Lung (tissue), 12 donors: ENCODE measurements around the gene COL4A2. TPM values are rescaled to one million over a fixed set of nuclear protein-coding genes. Genes with fewer than 3 reads are reported as not detected.

Experiments
- ATAC-seq: fragments of 200-7000 bp; cut with Tn5 transposase; one replicate; pipeline ENCODE4 v1.9.1; 2020; ENCODE audit warnings: moderate number of reproducible peaks; ENCODE audit not compliant: insufficient read depth, low FRiP score
- DNase-seq, 3 donors: peaks; one replicate each; pipeline ENCODE4 v3.0.0-alpha.2; 2013 to 2017
- H3K27ac ChIP-seq, 2 donors: one replicate each; pipeline ENCODE4 v1.5.1; 2013; ENCODE audit warnings: mild to moderate bottlenecking in 2 of 2, moderate library complexity in 2 of 2, control low read depth in 1 of 2, inconsistent platforms in 1 of 2, low read depth in 1 of 2, low read length in 1 of 2
- H3K27me3 ChIP-seq, 3 donors: one replicate each; pipeline ENCODE4 v1.5.1; 2013; ENCODE audit warnings: low read length in 2 of 3; ENCODE audit not compliant: control insufficient read depth in 3 of 3, insufficient read depth in 3 of 3
- H3K36me3 ChIP-seq, 4 donors: one replicate each; pipeline ENCODE4 v1.5.1; 2013; ENCODE audit warnings: low read length in 4 of 4, mild to moderate bottlenecking in 1 of 4, moderate library complexity in 1 of 4; ENCODE audit not compliant: control insufficient read depth in 4 of 4, insufficient read depth in 4 of 4
- H3K4me1 ChIP-seq, 5 donors: one replicate each; pipeline ENCODE4 v1.5.1; 2013; ENCODE audit warnings: low read length in 5 of 5, mild to moderate bottlenecking in 2 of 5, moderate library complexity in 1 of 5; ENCODE audit not compliant: control insufficient read depth in 5 of 5, insufficient read depth in 5 of 5
- H3K4me3 ChIP-seq: one replicate; pipeline ENCODE4 v1.5.1; 2013; ENCODE audit warnings: mild to moderate bottlenecking, control low read depth, moderate library complexity
- H3K9ac ChIP-seq, 2 donors: one replicate each; pipeline ENCODE4 v1.5.1; 2013; ENCODE audit warnings: low read length in 2 of 2, control low read depth in 1 of 2; ENCODE audit not compliant: insufficient read depth in 1 of 2
- H3K9me3 ChIP-seq, 4 donors: one replicate each; pipeline ENCODE4 v1.5.1; 2013; ENCODE audit warnings: low read length in 3 of 4, mild to moderate bottlenecking in 1 of 4, moderate library complexity in 1 of 4; ENCODE audit not compliant: control insufficient read depth in 4 of 4, insufficient read depth in 3 of 4
- WGBS, 2 donors: extraction: QIAGEN DNeasy Blood & Tissue Kit; methylation state at CpG; one replicate each; pipeline ENCODE4 v1.1.7; 2013; 5-methylcytosine and 5-hydroxymethylcytosine counted together
- polyA plus RNA-seq, 2 donors: library from polyadenylated mRNA; stranded (reverse); fragments of 200-250 nt; gene quantifications; one replicate each; pipeline ENCODE4 v1.2.1, GENCODE V29; 2013
- total RNA-seq, 2 donors: library from RNA; depleted of rRNA in 1 of 2; stranded (reverse); fragments of >200 nt in 1 of 2; gene quantifications; one replicate each; pipeline ENCODE4 v1.2.1, GENCODE V29; 2014 to 2021
- TF ChIP-seq, protein P1 (sequence below): IDR thresholded peaks from 2 replicates; pipeline ENCODE4 v1.5.1; 2012; ENCODE audit warnings: mild to moderate bottlenecking; ENCODE audit errors: control extremely low read depth, extremely low read depth
- donor health status: control.
- donor health status: control.
- donor health status: Bipolar disorder and iron deficiency.
- donor health status: healthy.
- donor health status: DM: yes; HTN: yes; CAD: no.

The COL4A2 gene
- total and polyA plus RNA-seq, 4 donors = 169 to 627 (median 339) TPM

DNA sequence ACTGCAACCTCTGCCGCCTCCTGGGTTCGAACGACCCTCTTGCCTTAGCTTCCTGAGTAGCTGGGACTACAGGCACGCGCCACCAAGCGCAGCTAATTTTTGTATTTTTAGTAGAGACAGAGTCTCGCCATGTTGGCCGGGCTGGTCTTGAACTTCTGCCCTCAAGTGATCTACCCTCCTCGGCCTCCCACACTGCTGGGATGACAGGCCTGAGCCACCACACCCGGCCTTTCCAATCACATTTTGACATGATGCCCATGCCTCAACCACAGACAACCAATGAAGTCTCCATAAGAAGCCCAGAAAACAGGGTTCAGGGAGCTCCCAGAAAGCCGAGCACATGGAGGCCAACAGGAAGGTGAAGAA, 242.7 kb downstream of the COL4A2 start:
- ATAC-seq = no peak
- Histone ChIP-seq H3K9ac (no peak overlapping the region), H3K27ac (no peak overlapping the region), H3K4me1 (peaks cover 0 to 18% (median 0%) of the 10 kb centered on the region in 5 donors), H3K27me3 (no peaks in the 10 kb centered on the region), H3K4me3 (no peak overlapping the region), H3K36me3 (peaks cover 0 to 2% (median 0%) of the 10 kb centered on the region in 4 donors), H3K9me3 (no peaks in the 10 kb centered on the region)
- DNase-seq = no peak
- TF ChIP-seq, protein P1, sequence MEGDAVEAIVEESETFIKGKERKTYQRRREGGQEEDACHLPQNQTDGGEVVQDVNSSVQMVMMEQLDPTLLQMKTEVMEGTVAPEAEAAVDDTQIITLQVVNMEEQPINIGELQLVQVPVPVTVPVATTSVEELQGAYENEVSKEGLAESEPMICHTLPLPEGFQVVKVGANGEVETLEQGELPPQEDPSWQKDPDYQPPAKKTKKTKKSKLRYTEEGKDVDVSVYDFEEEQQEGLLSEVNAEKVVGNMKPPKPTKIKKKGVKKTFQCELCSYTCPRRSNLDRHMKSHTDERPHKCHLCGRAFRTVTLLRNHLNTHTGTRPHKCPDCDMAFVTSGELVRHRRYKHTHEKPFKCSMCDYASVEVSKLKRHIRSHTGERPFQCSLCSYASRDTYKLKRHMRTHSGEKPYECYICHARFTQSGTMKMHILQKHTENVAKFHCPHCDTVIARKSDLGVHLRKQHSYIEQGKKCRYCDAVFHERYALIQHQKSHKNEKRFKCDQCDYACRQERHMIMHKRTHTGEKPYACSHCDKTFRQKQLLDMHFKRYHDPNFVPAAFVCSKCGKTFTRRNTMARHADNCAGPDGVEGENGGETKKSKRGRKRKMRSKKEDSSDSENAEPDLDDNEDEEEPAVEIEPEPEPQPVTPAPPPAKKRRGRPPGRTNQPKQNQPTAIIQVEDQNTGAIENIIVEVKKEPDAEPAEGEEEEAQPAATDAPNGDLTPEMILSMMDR = no peak
- WGBS, 2 donors = 95 to 96% methylated on average over 11 of the region's 11 CpGs

DNA sequence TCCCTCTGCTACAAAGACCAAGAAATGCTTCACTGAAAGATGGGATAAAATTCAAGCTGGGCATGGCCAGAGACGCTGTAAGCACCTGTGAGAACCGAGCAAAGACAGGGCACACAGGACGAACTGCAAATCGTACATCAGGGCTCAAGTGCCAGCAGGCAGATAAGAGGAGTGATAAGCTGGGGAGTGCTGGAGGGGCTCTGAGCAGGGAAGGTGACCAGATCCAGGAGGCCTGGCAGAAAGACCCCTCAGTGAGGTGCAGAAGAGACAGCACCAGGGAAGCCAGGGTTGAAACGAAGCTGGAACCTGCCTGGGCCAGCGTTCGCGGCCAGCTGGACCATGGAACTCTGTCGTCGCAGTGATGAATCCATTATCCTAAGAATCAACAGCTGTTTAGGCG, 244.2 kb downstream of the COL4A2 start:
- TF ChIP-seq, protein P1 = no peak
- Histone ChIP-seq H3K27me3 (no peaks in the 10 kb centered on the region), H3K27ac (no peak overlapping the region), H3K9me3 (no peaks in the 10 kb centered on the region), H3K36me3 (peaks cover 0 to 2% (median 0%) of the 10 kb centered on the region in 4 donors), H3K4me3 (no peak overlapping the region), H3K9ac (no peak overlapping the region), H3K4me1 (peaks cover 0 to 25% (median 0%) of the 10 kb centered on the region in 5 donors)
- WGBS, 2 donors = 73 to 78% methylated on average over 11 of the region's 11 CpGs
- DNase-seq (no peak), ATAC-seq (no peak)

DNA sequence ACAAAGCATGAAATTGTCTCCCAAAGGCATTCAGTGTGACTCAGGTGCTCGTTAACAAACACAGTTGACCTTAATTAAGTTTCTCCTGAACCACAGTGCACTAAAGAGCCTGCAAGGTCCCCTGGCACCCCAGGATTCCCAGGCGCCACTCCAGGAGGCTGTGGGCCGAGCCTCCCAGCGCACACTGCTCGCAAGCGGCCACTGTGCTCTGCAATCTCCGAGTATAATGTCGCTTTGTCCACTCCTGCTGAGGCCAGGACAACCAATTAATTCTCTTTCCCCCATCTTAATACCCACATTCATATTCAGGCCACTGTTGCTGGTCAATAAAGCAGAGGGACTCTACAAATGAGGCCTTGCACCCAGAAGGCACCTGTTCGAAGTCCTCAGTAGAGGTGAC, 245.7 kb downstream of the COL4A2 start:
- ATAC-seq = no peak
- 96% methylated on average over 9 of the region's 9 CpGs for WGBS, 2 donors
- TF ChIP-seq, protein P1 = no peak

DNA sequence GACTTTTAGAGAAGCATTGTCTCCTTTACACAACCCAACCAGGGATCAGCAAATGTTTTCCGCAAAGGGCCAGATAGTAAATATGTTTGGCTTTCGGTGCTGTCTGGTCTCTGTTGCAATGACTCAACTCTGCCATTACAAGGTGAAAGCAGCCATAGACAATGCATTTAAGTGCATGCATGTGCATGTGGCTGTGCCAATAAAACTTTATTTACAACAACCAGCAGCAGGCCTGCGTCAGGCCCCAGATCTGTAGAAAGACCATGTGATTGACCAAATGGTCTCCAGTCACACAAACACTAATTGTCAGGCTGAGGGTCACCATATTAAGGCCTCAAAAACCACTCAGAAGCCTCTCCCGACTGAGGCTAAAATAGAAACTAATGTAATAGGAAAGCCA, 246.3 kb downstream of the COL4A2 start:
- peaks cover 0 to 8% (median 1%) of the 10 kb centered on the region in 4 donors for H3K36me3 ChIP-seq
- 73% methylated on average over 4 of the region's 4 CpGs for whole genome bisulfite sequencing, 2 donors
- H3K4me1 ChIP-seq = peaks cover 0 to 17% (median 0%) of the 10 kb centered on the region in 5 donors
- H3K4me3 ChIP-seq = no peak overlapping the region
- no peaks in the 10 kb centered on the region for H3K27me3 ChIP-seq
- TF ChIP-seq, protein P1 = no peak
- H3K27ac ChIP-seq = no peak overlapping the region
- H3K9me3 ChIP-seq = no peaks in the 10 kb centered on the region
- no peak for ATAC-seq
- no peak overlapping the region for H3K9ac ChIP-seq
- no peak for DNase-seq

More for the DNA sequence above, 245.7 kb downstream of the COL4A2 start:
- peaks cover 0 to 17% (median 0%) of the 10 kb centered on the region in 5 donors for H3K4me1 ChIP-seq
- H3K9ac ChIP-seq = no peak overlapping the region
- no peaks in the 10 kb centered on the region for H3K9me3 ChIP-seq
- no peak overlapping the region for H3K27ac ChIP-seq
- no peaks in the 10 kb centered on the region for H3K27me3 ChIP-seq
- peaks cover 0 to 8% (median 1%) of the 10 kb centered on the region in 4 donors for H3K36me3 ChIP-seq
- no peak for DNase-seq
- H3K4me3 ChIP-seq = no peak overlapping the region
